Astrocyte of the cerebellum (primary cell): ENCODE measurements around the gene RIT2.

Experiments
- DNase-seq: peaks from one replicate; pipeline ENCODE4 v3.0.0-alpha.2; 2011; ENCODE audit warnings: low read depth
- H3K4me3 ChIP-seq: 2 replicates; pipeline ENCODE4 v1.5.1; 2011; ENCODE audit warnings: mild to moderate bottlenecking, low read depth, low read length, moderate library complexity
- CTCF ChIP-seq: IDR thresholded peaks from 2 replicates; pipeline ENCODE4 v1.5.1; 2012; ENCODE audit warnings: low read length, low read depth, moderate library complexity, mild to moderate bottlenecking; ENCODE audit errors: missing control alignments
- in situ Hi-C: cut with HindIII; loops from 2 replicates; pipeline ENCODE4 v1.10.0; 2017; ENCODE audit warnings: low sequenced_read_pairs

Gene RIT2

DNA sequence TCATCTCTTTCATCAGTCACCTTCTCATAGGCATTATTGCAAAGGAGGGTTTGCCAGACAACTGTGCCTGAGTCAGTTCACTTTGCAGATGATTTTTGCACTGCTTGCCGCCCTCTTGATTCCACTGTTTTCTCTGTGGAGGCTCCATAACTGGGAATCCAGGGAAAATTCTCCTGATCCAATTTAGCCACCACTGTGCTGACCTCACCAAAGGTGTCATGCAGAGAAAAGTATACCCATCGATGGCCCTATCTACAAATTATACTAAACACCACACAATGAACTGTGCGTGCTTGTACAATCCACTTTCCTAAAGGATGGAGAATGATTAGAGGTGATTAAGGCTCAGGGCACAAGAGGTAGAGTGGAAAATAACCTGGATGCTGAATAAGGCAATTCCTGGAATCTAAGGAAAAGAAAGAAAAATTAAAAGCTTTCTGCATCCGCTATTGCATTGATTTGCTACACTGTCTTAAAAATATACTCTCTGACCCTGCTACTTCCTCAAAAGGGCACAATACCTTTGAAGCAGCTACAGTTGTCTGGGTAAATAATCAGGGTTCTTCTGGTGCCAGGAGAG is 409.4 kb downstream of the RIT2 start:
- DNase-seq = no peak
- H3K4me3 ChIP-seq = no peak overlapping the region
- no peak for TF ChIP-seq CTCF
- in situ Hi-C loops = no loop called here
